ENCODE data around the gene LRRC38.

DNA sequence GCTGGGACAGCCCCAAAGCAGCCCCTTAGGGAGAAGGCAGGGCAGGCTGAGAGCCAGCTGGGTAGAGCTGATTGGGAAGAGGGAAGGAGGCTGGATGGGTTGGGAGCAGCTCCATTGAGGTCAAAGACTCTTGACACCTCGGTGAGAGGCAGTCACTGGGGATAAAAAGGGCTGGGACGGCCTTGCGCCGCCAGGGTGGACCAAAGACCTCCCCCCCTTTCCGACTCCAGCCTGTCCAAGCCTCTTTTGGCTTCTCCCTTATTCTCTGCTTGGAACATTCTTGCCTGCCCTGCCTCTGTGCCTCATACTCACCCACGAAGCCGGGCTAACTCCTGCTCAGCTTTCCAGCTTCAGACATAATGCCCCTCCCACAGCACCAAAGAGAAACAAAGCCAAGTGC is 51.1 kb downstream of the LRRC38 start:
- TF ChIP-seq, protein P1, sequence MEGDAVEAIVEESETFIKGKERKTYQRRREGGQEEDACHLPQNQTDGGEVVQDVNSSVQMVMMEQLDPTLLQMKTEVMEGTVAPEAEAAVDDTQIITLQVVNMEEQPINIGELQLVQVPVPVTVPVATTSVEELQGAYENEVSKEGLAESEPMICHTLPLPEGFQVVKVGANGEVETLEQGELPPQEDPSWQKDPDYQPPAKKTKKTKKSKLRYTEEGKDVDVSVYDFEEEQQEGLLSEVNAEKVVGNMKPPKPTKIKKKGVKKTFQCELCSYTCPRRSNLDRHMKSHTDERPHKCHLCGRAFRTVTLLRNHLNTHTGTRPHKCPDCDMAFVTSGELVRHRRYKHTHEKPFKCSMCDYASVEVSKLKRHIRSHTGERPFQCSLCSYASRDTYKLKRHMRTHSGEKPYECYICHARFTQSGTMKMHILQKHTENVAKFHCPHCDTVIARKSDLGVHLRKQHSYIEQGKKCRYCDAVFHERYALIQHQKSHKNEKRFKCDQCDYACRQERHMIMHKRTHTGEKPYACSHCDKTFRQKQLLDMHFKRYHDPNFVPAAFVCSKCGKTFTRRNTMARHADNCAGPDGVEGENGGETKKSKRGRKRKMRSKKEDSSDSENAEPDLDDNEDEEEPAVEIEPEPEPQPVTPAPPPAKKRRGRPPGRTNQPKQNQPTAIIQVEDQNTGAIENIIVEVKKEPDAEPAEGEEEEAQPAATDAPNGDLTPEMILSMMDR (IDR thresholded peaks at IDR 0.05), result no peak
- TF ChIP-seq POLR2A (IDR thresholded peaks at IDR 0.05), result no peak

Data from adrenal gland (tissue), 5 donors.